CD14-positive monocyte (primary cell): ENCODE results near the gene RTL9. TPM values are rescaled to one million over a fixed set of nuclear protein-coding genes. Genes with fewer than 3 reads are reported as not detected.

Experiments
- DNase-seq, 3 donors: peaks; one replicate each; pipeline ENCODE4 v3.0.0-alpha.2; 2011 to 2022
- H2AFZ ChIP-seq: 2 replicates; pipeline ENCODE4 v1.6.0; 2012; ENCODE audit warnings: mild to moderate bottlenecking, low read depth, low read length, inconsistent platforms; ENCODE audit not compliant: insufficient read depth, poor library complexity, severe bottlenecking
- H3K27ac ChIP-seq, 2 donors: 1 replicate in 1 of 2; 2 replicates in 1 of 2; pipeline ENCODE4 v1.5.1; 2012 to 2013; ENCODE audit warnings: low read length in 2 of 2, control low read depth in 1 of 2, inconsistent platforms in 1 of 2, low read depth in 1 of 2, mild to moderate bottlenecking in 1 of 2
- H3K27me3 ChIP-seq, 2 donors: one replicate each; pipeline versions ENCODE4 v1.6.0 to v1.6.1; 2011 to 2013; ENCODE audit warnings: low read length in 2 of 2; ENCODE audit not compliant: control insufficient read depth in 2 of 2, insufficient read depth in 2 of 2
- H3K36me3 ChIP-seq, 2 donors: replicated peaks in 1 of 2; 1 replicate in 1 of 2; 2 replicates in 1 of 2; pipeline versions ENCODE4 v1.5.1 to v1.6.1; 2012 to 2013; ENCODE audit warnings: low read length in 2 of 2, control low read depth in 1 of 2, inconsistent platforms in 1 of 2, mild to moderate bottlenecking in 1 of 2; ENCODE audit not compliant: insufficient read depth in 2 of 2, control insufficient read depth in 1 of 2
- H3K4me1 ChIP-seq, 2 donors: 1 replicate in 1 of 2; 2 replicates in 1 of 2; pipeline versions ENCODE4 v1.5.1 to v1.6.1; 2012 to 2013; ENCODE audit warnings: low read length in 2 of 2, control low read depth in 1 of 2, inconsistent platforms in 1 of 2, mild to moderate bottlenecking in 1 of 2, moderate library complexity in 1 of 2; ENCODE audit not compliant: insufficient read depth in 2 of 2, control insufficient read depth in 1 of 2
- H3K4me2 ChIP-seq: replicated peaks from 2 replicates; pipeline ENCODE3; 2012; ENCODE audit warnings: low read length, moderate library complexity, mild to moderate bottlenecking; ENCODE audit not compliant: poor library complexity, severe bottlenecking; ENCODE audit errors: extremely low read depth
- H3K4me3 ChIP-seq, 3 experiments: fragments of 200-600 bp in 1 of 3; sonication (generic) in 1 of 3; replicated peaks in 1 of 3; 1 replicate in 2 of 3; 2 replicates in 1 of 3; pipeline ENCODE4 v1.5.1; 2011 to 2013; ENCODE audit warnings: low read length in 3 of 3, mild to moderate bottlenecking in 3 of 3, control low read depth in 2 of 3, low read depth in 2 of 3, inconsistent platforms in 1 of 3, moderate library complexity in 1 of 3
- H3K79me2 ChIP-seq: 2 replicates; pipeline ENCODE4 v1.6.0; 2012; ENCODE audit warnings: mild to moderate bottlenecking, control low read depth, inconsistent platforms, low read length, moderate library complexity; ENCODE audit not compliant: insufficient read depth
- H3K9ac ChIP-seq: 2 replicates; pipeline ENCODE4 v1.6.0; 2017; ENCODE audit warnings: low read length, mild to moderate bottlenecking; ENCODE audit not compliant: insufficient read depth, poor library complexity, severe bottlenecking
- H3K9me3 ChIP-seq, 2 donors: replicated peaks in 1 of 2; 1 replicate in 1 of 2; 2 replicates in 1 of 2; pipeline versions ENCODE4 v1.5.1 to v1.6.1; 2012 to 2013; ENCODE audit warnings: low read length in 2 of 2, control low read depth in 1 of 2; ENCODE audit not compliant: control insufficient read depth in 1 of 2, insufficient read depth in 1 of 2
- H4K20me1 ChIP-seq: 2 replicates; pipeline ENCODE4 v1.6.0; 2012; ENCODE audit warnings: mild to moderate bottlenecking, low read length, control low read depth, moderate library complexity; ENCODE audit not compliant: insufficient read depth
- H3K27ac Mint-ChIP-seq, 7 donors: one replicate each; pipeline ENCODE4 v1.8.0; 2020; ENCODE audit warnings: mild to moderate bottlenecking in 7 of 7, mixed read lengths in 7 of 7, moderate library complexity in 6 of 7, inconsistent platforms in 2 of 7
- H3K27me3 Mint-ChIP-seq, 3 donors: one replicate each; pipeline ENCODE4 v1.8.0; 2021 to 2022; ENCODE audit warnings: low read depth in 3 of 3, mild to moderate bottlenecking in 3 of 3, mixed read lengths in 3 of 3, moderate library complexity in 3 of 3, inconsistent platforms in 1 of 3
- H3K36me3 Mint-ChIP-seq, 2 donors: one replicate each; pipeline ENCODE4 v1.8.0; 2020; ENCODE audit warnings: mixed read lengths in 2 of 2, inconsistent platforms in 1 of 2, mild to moderate bottlenecking in 1 of 2
- H3K4me1 Mint-ChIP-seq: one replicate; pipeline ENCODE4 v1.8.0; 2020; ENCODE audit warnings: mild to moderate bottlenecking, mixed read lengths
- H3K4me3 Mint-ChIP-seq, 2 donors: one replicate each; pipeline ENCODE4 v1.8.0; 2020; ENCODE audit warnings: mild to moderate bottlenecking in 2 of 2, mixed read lengths in 2 of 2, moderate library complexity in 1 of 2
- H3K9me3 Mint-ChIP-seq, 7 donors: one replicate each; pipeline ENCODE4 v1.8.0; 2020 to 2022; ENCODE audit warnings: mixed read lengths in 7 of 7, mild to moderate bottlenecking in 6 of 7, moderate library complexity in 6 of 7, inconsistent platforms in 2 of 7
- WGBS: methylation state at CpG from one replicate; pipeline ENCODE4 v1.1.5; 2013; ENCODE audit warnings: missing lambda C conversion rate; ENCODE audit not compliant: insufficient coverage; 5-methylcytosine and 5-hydroxymethylcytosine counted together
- intact Hi-C, 2 donors: fragments of 100-400 bp; cut with micrococcal nuclease; formaldehyde crosslinking; loops; one replicate each; pipeline versions ENCODE4 v1.15.0 to v1.15.1; 2023
- polyA plus RNA-seq, 3 donors: library from polyadenylated mRNA; depleted of rRNA in 1 of 3; unstranded in 2 of 3; stranded (reverse) in 1 of 3; fragments of 300-500 nt in 2 of 3; fragments of >200 nt in 1 of 3; fragmentation: Illumina TruSeq in 2 of 3; gene quantifications; 1 replicate in 2 of 3; 2 replicates in 1 of 3; pipeline ENCODE4 v1.2.3, GENCODE V29; 2012 to 2021
- TF ChIP-seq, protein P1 (sequence below): fragments of 200-600 bp; IDR thresholded peaks from one replicate; pipeline ENCODE4 v1.8.0; 2022; ENCODE audit warnings: antibody characterized with exemption, mild to moderate bottlenecking

Gene RTL9
- polyA plus RNA-seq, 3 donors: not detected

GRCh38 chrX:110363244-110363643 is 4.6 kb downstream of the RTL9 start:
- H3K9me3 ChIP-seq: no peaks in the 10 kb centered on the region
- TF ChIP-seq, protein P1, sequence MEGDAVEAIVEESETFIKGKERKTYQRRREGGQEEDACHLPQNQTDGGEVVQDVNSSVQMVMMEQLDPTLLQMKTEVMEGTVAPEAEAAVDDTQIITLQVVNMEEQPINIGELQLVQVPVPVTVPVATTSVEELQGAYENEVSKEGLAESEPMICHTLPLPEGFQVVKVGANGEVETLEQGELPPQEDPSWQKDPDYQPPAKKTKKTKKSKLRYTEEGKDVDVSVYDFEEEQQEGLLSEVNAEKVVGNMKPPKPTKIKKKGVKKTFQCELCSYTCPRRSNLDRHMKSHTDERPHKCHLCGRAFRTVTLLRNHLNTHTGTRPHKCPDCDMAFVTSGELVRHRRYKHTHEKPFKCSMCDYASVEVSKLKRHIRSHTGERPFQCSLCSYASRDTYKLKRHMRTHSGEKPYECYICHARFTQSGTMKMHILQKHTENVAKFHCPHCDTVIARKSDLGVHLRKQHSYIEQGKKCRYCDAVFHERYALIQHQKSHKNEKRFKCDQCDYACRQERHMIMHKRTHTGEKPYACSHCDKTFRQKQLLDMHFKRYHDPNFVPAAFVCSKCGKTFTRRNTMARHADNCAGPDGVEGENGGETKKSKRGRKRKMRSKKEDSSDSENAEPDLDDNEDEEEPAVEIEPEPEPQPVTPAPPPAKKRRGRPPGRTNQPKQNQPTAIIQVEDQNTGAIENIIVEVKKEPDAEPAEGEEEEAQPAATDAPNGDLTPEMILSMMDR: no peak
- Mint-ChIP-seq H3K4me1 (no peaks in the 10 kb centered on the region), H3K9me3 (no peaks in the 10 kb centered on the region), H3K4me3 (no peak overlapping the region), H3K27ac (peak overlapping the region in 1 of 7 donors; percentile 61), H3K36me3 (no peaks in the 10 kb centered on the region), H3K27me3 (no peaks in the 10 kb centered on the region)
- no peaks in the 10 kb centered on the region for H4K20me1 ChIP-seq
- H3K4me1 ChIP-seq: no peaks in the 10 kb centered on the region
- H3K36me3 ChIP-seq: no peaks in the 10 kb centered on the region
- H3K4me2 ChIP-seq: no peak overlapping the region
- H3K4me3 ChIP-seq: no peak overlapping the region
- no peak for DNase-seq
- no peak overlapping the region for H2AFZ ChIP-seq
- no peaks in the 10 kb centered on the region for H3K79me2 ChIP-seq
- H3K27me3 ChIP-seq: peaks cover 0 to 3% of the 10 kb centered on the region in 2 donors
- no CpG with 5 or more reads among the region's 1 CpG for WGBS
- H3K27ac ChIP-seq: no peak overlapping the region
- intact Hi-C loops: no loop called here
- H3K9ac ChIP-seq: no peak overlapping the region

- Histone ChIP-seq H3K79me2 (no peaks in the 10 kb centered on the region), H3K27me3 (peaks cover 0 to 3% of the 10 kb centered on the region in 2 donors), H3K9me3 (no peaks in the 10 kb centered on the region), H3K4me3 (no peak overlapping the region), H3K9ac (no peak overlapping the region), H2AFZ (no peak overlapping the region), H4K20me1 (no peaks in the 10 kb centered on the region), H3K4me2 (no peak overlapping the region), H3K36me3 (no peaks in the 10 kb centered on the region), H3K27ac (no peak overlapping the region), H3K4me1 (no peaks in the 10 kb centered on the region)
- peaks cover 0 to 5% (median 1%) of the 10 kb centered on the region in 3 donors for H3K27me3 Mint-ChIP-seq
- no peaks in the 10 kb centered on the region for H3K36me3 Mint-ChIP-seq
- no CpG with 5 or more reads among the region's 2 CpGs for WGBS
- no peak overlapping the region for H3K27ac Mint-ChIP-seq
- H3K4me3 Mint-ChIP-seq: no peak overlapping the region
- no peaks in the 10 kb centered on the region for H3K4me1 Mint-ChIP-seq
- no peaks in the 10 kb centered on the region for H3K9me3 Mint-ChIP-seq
- TF ChIP-seq, protein P1: no peak
- intact Hi-C loops: no loop called here
- DNase-seq: no peak
Measured at GRCh38 chrX:110373310-110373709, 14.7 kb downstream of the RTL9 start.
